NCI-H1694 treated with DMSO at 0.1 percent for 48 hours (cell line): Measurements from ENCODE around the gene KAT5.
"Not testable (repeated sequence)": the region's sequence is repeated elsewhere in the genome, so short reads cannot be mapped to it uniquely, and the experiment has no call there.

Experiments
- DNase-seq: peaks from one replicate; lab custom pipeline; 2025; lab: John Stamatoyannopoulos, UW

Gene KAT5

GRCh38 chr11:65709661-65710060 is 2.4 kb upstream of the KAT5 start:
- no peak for DNase-seq

- no peak for DNase-seq
Observed at GRCh38 chr11:65710421-65710820, 1.6 kb upstream of the KAT5 start.

GRCh38 chr11:65712633-65713076 is 603 bp downstream of the KAT5 start:
- DNase-seq, result no peak

GRCh38 chr11:65713212-65713969 is 1.3 kb downstream of the KAT5 start:
- DNase-seq, result no peak

GRCh38 chr11:65714433-65714832 is 2.4 kb downstream of the KAT5 start:
- no peak for DNase-seq

GRCh38 chr11:65716302-65716701 is 4.2 kb downstream of the KAT5 start:
- DNase-seq, result no peak

- no peak for DNase-seq
Observed at GRCh38 chr11:65716774-65717405, 4.8 kb downstream of the KAT5 start.

- DNase-seq, result no peak
Observed at GRCh38 chr11:65717906-65718305, 5.9 kb downstream of the KAT5 start.

- no peak for DNase-seq
Observed at GRCh38 chr11:65718531-65718930, 6.5 kb downstream of the KAT5 start.

- DNase-seq, result no peak
Observed at GRCh38 chr11:65718964-65719492, 7.0 kb downstream of the KAT5 start.

GRCh38 chr11:65719871-65720210 is 7.8 kb downstream of the KAT5 start:
- DNase-seq, result no peak

GRCh38 chr11:65720211-65720934 is 8.3 kb downstream of the KAT5 start, which contains the start of gene RNASEH2C:
Gene RNASEH2C (minus strand): TSS chr11:65720798. CDS start chr11:65720758, 40 bp downstream.
- DNase-seq, result peak; percentile 56

GRCh38 chr11:65722261-65722660 is 10.2 kb downstream of the KAT5 start:
- DNase-seq, result no peak

- DNase-seq, result no peak
Observed at GRCh38 chr11:65726660-65727059, 14.6 kb downstream of the KAT5 start.

GRCh38 chr11:65727865-65728264 is 15.8 kb downstream of the KAT5 start:
- no peak for DNase-seq

- DNase-seq, result no peak
Observed at GRCh38 chr11:65730461-65730860, 18.4 kb downstream of the KAT5 start.

GRCh38 chr11:65735111-65735510 is 23.1 kb downstream of the KAT5 start:
- not testable (repeated sequence) for DNase-seq

- DNase-seq, result no peak
Observed at GRCh38 chr11:65736810-65737209, 24.8 kb downstream of the KAT5 start.

- DNase-seq, result no peak
Observed at GRCh38 chr11:65739022-65739421, 27.0 kb downstream of the KAT5 start.

GRCh38 chr11:65741185-65741584 is 29.1 kb downstream of the KAT5 start:
- no peak for DNase-seq

GRCh38 chr11:65742353-65742752 is 30.3 kb downstream of the KAT5 start:
- no peak for DNase-seq

- DNase-seq, result no peak
Observed at GRCh38 chr11:65743681-65744025, 31.6 kb downstream of the KAT5 start.
